Left lung (tissue), 10 donors: ENCODE results near the gene NSL1. TPM values are rescaled to one million over a fixed set of nuclear protein-coding genes. Genes with fewer than 3 reads are reported as not detected.
A peak's percentile ranks its signal among the peaks of the same experiment; 100 is the strongest.

Experiments
- ATAC-seq: fragments of 200-7000 bp; cut with Tn5 transposase; one replicate; pipeline ENCODE4 v1.9.1; 2020; ENCODE audit warnings: moderate library complexity
- DNase-seq, 4 donors: peaks; one replicate each; pipeline ENCODE4 v3.0.0-alpha.2; 2013 to 2020
- H3K27ac ChIP-seq, 2 donors: fragments of 200-600 bp; sonication (generic) in 1 of 2; one replicate each; pipeline versions ENCODE4 v1.5.0 to v1.8.0; 2020 to 2021
- H3K27me3 ChIP-seq, 2 donors: fragments of 200-600 bp; sonication (generic) in 1 of 2; one replicate each; pipeline versions ENCODE4 v1.5.0 to v1.8.0; 2020 to 2021
- H3K36me3 ChIP-seq, 2 donors: fragments of 200-600 bp; sonication (generic) in 1 of 2; one replicate each; pipeline versions ENCODE4 v1.5.0 to v1.8.0; 2020 to 2021
- H3K4me1 ChIP-seq, 2 donors: fragments of 200-600 bp; one replicate each; pipeline ENCODE4 v1.8.0; 2021
- H3K4me3 ChIP-seq, 2 donors: fragments of 200-600 bp; sonication (generic) in 1 of 2; one replicate each; pipeline versions ENCODE4 v1.5.0 to v1.8.0; 2020 to 2021; ENCODE audit warnings: mild to moderate bottlenecking in 1 of 2
- H3K9me3 ChIP-seq, 2 donors: fragments of 200-600 bp; sonication (generic) in 1 of 2; one replicate each; pipeline versions ENCODE4 v1.5.0 to v1.8.0; 2020 to 2021
- intact Hi-C, 2 donors: fragments of 100-400 bp; cut with DNase I; formaldehyde crosslinking; loops; one replicate each; pipeline versions ENCODE4 v1.11.2 to v1.14.2; 2022
- polyA plus RNA-seq, 6 donors: library from polyadenylated mRNA; unstranded; fragments of 120-200 nt; gene quantifications; one replicate each; pipeline ENCODE4 v1.2.1, GENCODE V29; 2013; ENCODE audit not compliant: insufficient read length in 6 of 6
- total RNA-seq, 2 donors: library from RNA; stranded (reverse); fragmentation: NEBNext Ultra II Directional; extraction: Animal tissue kit (Norgen Biotek cat#: 25700); gene quantifications; one replicate each; pipeline ENCODE4 v1.2.1, GENCODE V29; 2021
- TF ChIP-seq, protein P1 (sequence below), 2 donors: fragments of 200-600 bp; sonication (generic) in 1 of 2; IDR thresholded peaks; one replicate each; pipeline versions ENCODE4 v1.5.0 to v1.8.0; 2021; ENCODE audit warnings: antibody characterized with exemption in 2 of 2
- donor health status: DM: no; HTN: yes; CAD: no.
- donor health status: DM: no; HTN: no; CAD: no.

The NSL1 gene
- total and polyA plus RNA-seq, 8 donors: 31.1 to 43.7 (median 41.3) TPM

DNA sequence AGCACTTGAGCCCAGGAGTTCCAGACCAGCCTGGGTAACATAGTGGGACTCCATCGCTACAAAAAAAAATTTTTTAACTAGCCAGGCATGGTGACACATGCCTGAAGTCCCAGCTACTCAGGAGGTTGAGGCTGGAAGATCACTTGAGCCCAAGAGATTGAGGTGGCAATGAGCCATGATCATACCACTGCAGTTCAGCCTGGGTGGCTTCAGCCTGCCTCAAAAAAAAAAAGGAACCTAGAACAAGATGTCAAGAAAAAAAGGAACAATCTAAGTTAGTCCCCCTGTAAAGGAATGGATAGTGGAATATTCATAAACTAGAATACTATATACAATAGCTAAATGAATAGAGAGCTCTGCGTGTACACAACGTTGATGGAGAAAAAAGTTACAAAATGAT lies 14.4 kb downstream of the NSL1 start:
- Histone ChIP-seq H3K9me3 (no peaks in the 10 kb centered on the region), H3K36me3 (peaks cover 0 to 11% of the 10 kb centered on the region in 2 donors), H3K27ac (no peak overlapping the region), H3K4me3 (no peak overlapping the region), H3K4me1 (peaks cover 0 to 16% of the 10 kb centered on the region in 2 donors), H3K27me3 (no peaks in the 10 kb centered on the region)
- ATAC-seq: no peak
- no peak for DNase-seq
- intact Hi-C loops: no loop called here
- TF ChIP-seq, protein P1, sequence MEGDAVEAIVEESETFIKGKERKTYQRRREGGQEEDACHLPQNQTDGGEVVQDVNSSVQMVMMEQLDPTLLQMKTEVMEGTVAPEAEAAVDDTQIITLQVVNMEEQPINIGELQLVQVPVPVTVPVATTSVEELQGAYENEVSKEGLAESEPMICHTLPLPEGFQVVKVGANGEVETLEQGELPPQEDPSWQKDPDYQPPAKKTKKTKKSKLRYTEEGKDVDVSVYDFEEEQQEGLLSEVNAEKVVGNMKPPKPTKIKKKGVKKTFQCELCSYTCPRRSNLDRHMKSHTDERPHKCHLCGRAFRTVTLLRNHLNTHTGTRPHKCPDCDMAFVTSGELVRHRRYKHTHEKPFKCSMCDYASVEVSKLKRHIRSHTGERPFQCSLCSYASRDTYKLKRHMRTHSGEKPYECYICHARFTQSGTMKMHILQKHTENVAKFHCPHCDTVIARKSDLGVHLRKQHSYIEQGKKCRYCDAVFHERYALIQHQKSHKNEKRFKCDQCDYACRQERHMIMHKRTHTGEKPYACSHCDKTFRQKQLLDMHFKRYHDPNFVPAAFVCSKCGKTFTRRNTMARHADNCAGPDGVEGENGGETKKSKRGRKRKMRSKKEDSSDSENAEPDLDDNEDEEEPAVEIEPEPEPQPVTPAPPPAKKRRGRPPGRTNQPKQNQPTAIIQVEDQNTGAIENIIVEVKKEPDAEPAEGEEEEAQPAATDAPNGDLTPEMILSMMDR (IDR thresholded peaks at IDR 0.05): no peak

DNA sequence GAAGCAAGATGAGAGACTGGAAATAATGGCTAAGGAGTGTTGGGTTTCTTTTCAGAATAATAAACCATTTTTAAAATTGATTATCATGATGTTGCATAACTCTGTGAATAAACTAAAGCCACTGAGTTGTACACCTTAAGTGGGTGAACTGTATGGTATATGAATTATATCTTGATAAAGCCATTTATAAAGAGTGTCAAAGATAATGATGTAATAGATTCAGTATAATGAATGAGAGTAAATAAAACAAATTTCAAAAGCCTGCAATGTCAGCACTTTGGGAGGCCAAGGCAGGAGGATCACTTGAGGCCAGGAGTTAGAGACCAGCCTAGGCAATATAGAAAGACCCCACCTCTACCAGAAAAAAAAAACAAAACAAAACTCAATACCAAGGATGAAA lies 16.3 kb downstream of the NSL1 start:
- H3K36me3 ChIP-seq: peaks cover 0 to 4% of the 10 kb centered on the region in 2 donors
- H3K4me3 ChIP-seq: no peak overlapping the region
- no peak overlapping the region for H3K27ac ChIP-seq
- TF ChIP-seq, protein P1 (IDR thresholded peaks at IDR 0.05): no peak
- no peak for ATAC-seq
- intact Hi-C loops: no loop called here
- H3K4me1 ChIP-seq: peaks cover 0 to 12% of the 10 kb centered on the region in 2 donors
- no peaks in the 10 kb centered on the region for H3K27me3 ChIP-seq
- H3K9me3 ChIP-seq: peaks cover 0 to 6% of the 10 kb centered on the region in 2 donors
- no peak for DNase-seq

DNA sequence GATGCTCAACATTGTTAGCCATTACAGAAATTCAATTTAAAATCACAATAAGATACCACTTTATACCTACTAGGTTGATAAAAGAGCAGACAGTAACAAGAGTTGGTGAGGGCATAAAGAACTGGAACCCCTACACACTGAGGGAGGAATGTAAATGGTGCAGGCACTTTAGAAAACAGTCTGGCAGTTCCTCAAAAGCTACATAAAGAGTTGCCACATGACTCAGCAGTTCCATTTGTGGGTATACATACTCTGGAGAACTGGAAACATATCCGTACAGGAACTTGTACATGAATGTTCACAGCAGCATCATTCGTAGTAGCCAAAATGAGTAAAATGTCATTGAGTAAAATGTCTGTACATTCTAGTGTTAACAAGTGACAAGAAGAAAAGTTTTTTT lies 17.0 kb downstream of the NSL1 start:
- intact Hi-C loops: no loop called here
- Histone ChIP-seq H3K4me3 (no peak overlapping the region), H3K27me3 (no peaks in the 10 kb centered on the region), H3K9me3 (peaks cover 0 to 13% of the 10 kb centered on the region in 2 donors), H3K4me1 (peaks cover 0 to 12% of the 10 kb centered on the region in 2 donors), H3K36me3 (peaks cover 0 to 5% of the 10 kb centered on the region in 2 donors), H3K27ac (peak overlapping the region in 1 of 2 donors; percentile 43)
- TF ChIP-seq, protein P1 (IDR thresholded peaks at IDR 0.05): no peak
- DNase-seq: no peak
- peak; percentile 57 for ATAC-seq

DNA sequence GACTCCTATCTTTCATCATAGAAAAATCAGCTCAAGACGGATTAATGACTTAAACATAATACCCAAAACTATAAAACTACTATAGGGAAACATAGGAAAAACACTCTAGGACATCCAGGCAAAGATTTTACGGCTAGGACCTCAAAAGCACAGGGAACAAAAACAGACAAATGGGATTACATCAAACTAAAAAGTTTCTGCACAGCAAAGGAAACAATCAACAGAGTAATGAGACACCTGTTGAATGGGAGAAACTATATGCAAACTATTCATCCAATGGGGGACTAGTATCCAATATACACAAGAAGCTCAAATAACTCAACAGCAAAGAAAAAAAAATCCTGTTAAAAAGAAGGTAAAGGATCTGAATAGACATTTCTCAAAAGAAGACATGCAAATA lies 18.6 kb downstream of the NSL1 start:
- no peaks in the 10 kb centered on the region for H3K27me3 ChIP-seq
- no peak overlapping the region for H3K4me3 ChIP-seq
- intact Hi-C loops: no loop called here
- peaks cover 0 to 12% of the 10 kb centered on the region in 2 donors for H3K4me1 ChIP-seq
- H3K27ac ChIP-seq: no peak overlapping the region
- H3K9me3 ChIP-seq: peaks cover 0 to 27% of the 10 kb centered on the region in 2 donors
- peaks cover 0 to 9% of the 10 kb centered on the region in 2 donors for H3K36me3 ChIP-seq
- TF ChIP-seq, protein P1 (IDR thresholded peaks at IDR 0.05): no peak
- DNase-seq (no peak), ATAC-seq (no peak)

DNA sequence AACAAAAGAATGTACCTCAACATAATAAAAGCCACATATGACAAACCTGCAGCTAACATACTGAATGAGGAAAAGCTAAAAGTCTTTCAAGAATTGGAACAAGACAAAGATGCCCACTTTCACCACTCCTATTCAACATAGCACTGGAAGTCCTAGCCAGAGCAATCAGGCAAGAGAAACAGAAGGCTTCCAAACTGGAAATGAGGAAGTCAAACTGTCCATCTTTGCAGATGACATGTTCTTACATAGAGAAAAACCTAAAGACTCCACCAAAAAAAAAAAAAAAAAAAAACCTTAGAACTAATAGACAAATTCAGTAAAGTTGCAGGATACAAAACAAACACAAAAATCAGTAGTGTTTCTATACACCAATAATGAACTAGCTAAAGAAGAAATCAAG lies 20.2 kb downstream of the NSL1 start:
- Histone ChIP-seq H3K9me3 (peaks cover 0 to 40% of the 10 kb centered on the region in 2 donors), H3K4me1 (peaks cover 0 to 12% of the 10 kb centered on the region in 2 donors), H3K4me3 (no peak overlapping the region), H3K27me3 (no peaks in the 10 kb centered on the region), H3K36me3 (peaks cover 0 to 9% of the 10 kb centered on the region in 2 donors), H3K27ac (no peak overlapping the region)
- ATAC-seq: no peak
- DNase-seq: no peak
- intact Hi-C loops: no loop called here
- TF ChIP-seq, protein P1 (IDR thresholded peaks at IDR 0.05): no peak
